Mesothelial cell of epicardium (in vitro differentiated cells): ENCODE measurements around the gene GXYLT2. TPM values are rescaled to one million over a fixed set of nuclear protein-coding genes. Genes with fewer than 3 reads are reported as not detected.
"Not testable (repeated sequence)": the region's sequence is repeated elsewhere in the genome, so short reads cannot be mapped to it uniquely, and the experiment has no call there.

Experiments used
- DNase-seq, 2 experiments: peaks; one replicate each; pipeline ENCODE4 v3.0.0; 2021; ENCODE audit warnings: low spot score in 2 of 2; ENCODE audit not compliant: unreplicated experiment in 2 of 2
- H3K27ac Mint-ChIP-seq: 2 replicates; pipeline ENCODE4 v1.8.0; 2021; ENCODE audit warnings: mixed read lengths
- H3K27me3 Mint-ChIP-seq: 2 replicates; pipeline ENCODE4 v1.8.0; 2021; ENCODE audit warnings: low read depth, mixed read lengths
- H3K36me3 Mint-ChIP-seq: 2 replicates; pipeline ENCODE4 v1.8.0; 2021; ENCODE audit warnings: mixed read lengths
- H3K4me1 Mint-ChIP-seq: 2 replicates; pipeline ENCODE4 v1.8.0; 2021; ENCODE audit warnings: mixed read lengths
- H3K4me3 Mint-ChIP-seq: 2 replicates; pipeline ENCODE4 v1.8.0; 2021; ENCODE audit warnings: mild to moderate bottlenecking, moderate library complexity, mixed read lengths
- H3K9me3 Mint-ChIP-seq: 2 replicates; pipeline ENCODE4 v1.8.0; 2021; ENCODE audit warnings: mixed read lengths
- total RNA-seq: library from RNA; stranded (reverse); gene quantifications from 3 replicates; pipeline ENCODE4 v1.2.1, GENCODE V29; 2021
- TF ChIP-seq, protein P1 (sequence below): fragments of 200-600 bp; sonication (generic); IDR thresholded peaks from one replicate; pipeline ENCODE4 v1.5.0; 2021; ENCODE audit warnings: antibody characterized with exemption; ENCODE audit not compliant: unreplicated experiment

Gene GXYLT2
- total RNA-seq, 1 donor from 2014 or later: 32.8 TPM

DNA sequence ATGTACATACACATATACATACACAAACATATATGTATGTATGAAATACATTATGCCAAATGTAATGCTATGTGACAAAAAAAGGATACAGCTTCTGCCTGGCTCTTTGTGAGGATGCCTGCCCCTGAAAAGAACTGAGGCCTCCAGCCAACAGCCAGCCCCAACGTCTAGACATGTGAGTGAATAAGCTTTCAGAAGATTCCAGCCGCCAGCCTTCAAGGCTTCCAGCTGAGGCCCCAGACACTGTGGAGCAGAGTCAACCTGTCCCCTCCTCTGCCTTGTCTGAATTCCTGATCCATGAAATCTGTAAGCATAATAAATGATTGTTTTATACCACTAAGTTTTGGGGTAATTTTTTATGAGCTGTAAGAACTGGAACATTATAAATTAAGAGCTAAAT lies 24.7 kb downstream of the GXYLT2 start:
- H3K27me3 Mint-ChIP-seq: peaks cover 4% of the 10 kb centered on the region
- TF ChIP-seq, protein P1, sequence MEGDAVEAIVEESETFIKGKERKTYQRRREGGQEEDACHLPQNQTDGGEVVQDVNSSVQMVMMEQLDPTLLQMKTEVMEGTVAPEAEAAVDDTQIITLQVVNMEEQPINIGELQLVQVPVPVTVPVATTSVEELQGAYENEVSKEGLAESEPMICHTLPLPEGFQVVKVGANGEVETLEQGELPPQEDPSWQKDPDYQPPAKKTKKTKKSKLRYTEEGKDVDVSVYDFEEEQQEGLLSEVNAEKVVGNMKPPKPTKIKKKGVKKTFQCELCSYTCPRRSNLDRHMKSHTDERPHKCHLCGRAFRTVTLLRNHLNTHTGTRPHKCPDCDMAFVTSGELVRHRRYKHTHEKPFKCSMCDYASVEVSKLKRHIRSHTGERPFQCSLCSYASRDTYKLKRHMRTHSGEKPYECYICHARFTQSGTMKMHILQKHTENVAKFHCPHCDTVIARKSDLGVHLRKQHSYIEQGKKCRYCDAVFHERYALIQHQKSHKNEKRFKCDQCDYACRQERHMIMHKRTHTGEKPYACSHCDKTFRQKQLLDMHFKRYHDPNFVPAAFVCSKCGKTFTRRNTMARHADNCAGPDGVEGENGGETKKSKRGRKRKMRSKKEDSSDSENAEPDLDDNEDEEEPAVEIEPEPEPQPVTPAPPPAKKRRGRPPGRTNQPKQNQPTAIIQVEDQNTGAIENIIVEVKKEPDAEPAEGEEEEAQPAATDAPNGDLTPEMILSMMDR: no peak
- peaks cover 3% of the 10 kb centered on the region for H3K36me3 Mint-ChIP-seq
- H3K9me3 Mint-ChIP-seq: no peaks in the 10 kb centered on the region
- no peak for DNase-seq
- no peak overlapping the region for H3K27ac Mint-ChIP-seq
- peaks cover 4% of the 10 kb centered on the region for H3K4me1 Mint-ChIP-seq
- H3K4me3 Mint-ChIP-seq: no peak overlapping the region

GRCh38 chr3:72914383-72914782 lies 26.5 kb downstream of the GXYLT2 start:
- H3K36me3 Mint-ChIP-seq: peaks cover 3% of the 10 kb centered on the region
- H3K27me3 Mint-ChIP-seq: no peaks in the 10 kb centered on the region
- DNase-seq: no peak
- no peak overlapping the region for H3K27ac Mint-ChIP-seq
- H3K9me3 Mint-ChIP-seq: peaks cover 3% of the 10 kb centered on the region
- H3K4me3 Mint-ChIP-seq: no peak overlapping the region
- no peaks in the 10 kb centered on the region for H3K4me1 Mint-ChIP-seq
- TF ChIP-seq, protein P1: no peak

DNA sequence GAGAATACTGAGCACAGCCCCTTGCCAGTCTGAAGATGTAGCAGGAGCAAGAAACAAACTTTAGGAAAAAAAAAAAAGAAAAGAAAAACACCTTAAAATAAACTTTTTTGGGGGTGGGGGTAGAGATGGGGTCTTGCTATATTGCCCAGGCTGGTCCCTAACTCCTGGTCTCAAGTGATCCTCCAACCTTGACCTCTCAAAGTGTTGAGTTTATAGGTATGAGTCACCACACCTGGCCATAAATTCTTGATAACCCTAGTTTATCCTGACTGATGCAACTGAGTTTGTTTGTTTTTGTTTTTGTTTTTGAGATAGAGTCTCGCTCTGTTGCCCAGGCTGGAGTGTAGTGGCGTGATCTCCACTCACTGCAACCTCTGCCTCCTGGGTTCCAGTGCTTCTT lies 28.4 kb downstream of the GXYLT2 start:
- TF ChIP-seq, protein P1: no peak
- H3K4me1 Mint-ChIP-seq: no peaks in the 10 kb centered on the region
- peaks cover 5% of the 10 kb centered on the region for H3K36me3 Mint-ChIP-seq
- H3K27ac Mint-ChIP-seq: no peak overlapping the region
- H3K4me3 Mint-ChIP-seq: no peak overlapping the region
- H3K27me3 Mint-ChIP-seq: no peaks in the 10 kb centered on the region
- DNase-seq: no peak
- H3K9me3 Mint-ChIP-seq: peaks cover 3% of the 10 kb centered on the region

DNA sequence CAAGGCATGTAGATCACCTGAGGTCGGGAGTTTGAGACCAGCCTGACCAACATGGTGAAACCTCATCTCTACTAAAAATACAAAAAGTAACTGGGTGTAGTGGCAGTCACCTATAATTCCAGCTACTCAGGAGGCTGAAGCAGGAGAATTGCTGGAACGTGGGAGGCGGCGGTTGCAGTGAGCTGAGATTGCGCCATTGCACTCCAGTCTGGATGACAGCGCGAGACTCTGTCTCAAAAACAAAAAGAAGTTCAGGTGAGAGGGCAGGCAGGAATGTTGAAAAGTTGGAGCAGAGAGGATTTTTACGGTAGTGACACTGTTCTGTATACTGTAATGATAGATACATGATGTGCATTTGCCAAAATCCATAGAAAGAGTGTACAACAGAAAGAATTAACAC lies 31.7 kb downstream of the GXYLT2 start:
- H3K4me1 Mint-ChIP-seq: no peaks in the 10 kb centered on the region
- H3K27me3 Mint-ChIP-seq: no peaks in the 10 kb centered on the region
- TF ChIP-seq, protein P1: no peak
- H3K36me3 Mint-ChIP-seq: peaks cover 19% of the 10 kb centered on the region
- peaks cover 5% of the 10 kb centered on the region for H3K9me3 Mint-ChIP-seq
- H3K27ac Mint-ChIP-seq: no peak overlapping the region
- no peak overlapping the region for H3K4me3 Mint-ChIP-seq
- DNase-seq: no peak

GRCh38 chr3:72924055-72924454 lies 36.2 kb downstream of the GXYLT2 start:
- Mint-ChIP-seq H3K9me3 (peaks cover 4% of the 10 kb centered on the region), H3K36me3 (peaks cover 31% of the 10 kb centered on the region), H3K4me3 (no peak overlapping the region), H3K4me1 (no peaks in the 10 kb centered on the region), H3K27ac (no peak overlapping the region), H3K27me3 (no peaks in the 10 kb centered on the region)
- DNase-seq: no peak
- TF ChIP-seq, protein P1: no peak

- H3K4me1 Mint-ChIP-seq, H3K27me3 Mint-ChIP-seq, H3K27ac Mint-ChIP-seq, DNase-seq, H3K4me3 Mint-ChIP-seq, H3K9me3 Mint-ChIP-seq: not testable (repeated sequence)
- H3K36me3 Mint-ChIP-seq: peaks cover 21% of the 10 kb centered on the region
These were observed 41.2 kb downstream of the GXYLT2 start for GRCh38 chr3:72928781-72929735.
